LNCAP (cell line): ENCODE results near the gene ACVRL1.

Source experiments
- CTCF ChIP-seq: fragments of 450-650 bp; IDR thresholded peaks from 2 replicates; pipeline ENCODE4 v1.5.1; 2017; ENCODE audit warnings: mild to moderate bottlenecking

ACVRL1 gene

GRCh38 chr12:51938726-51939125 is 31.4 kb downstream of the ACVRL1 start:
- no peak for TF ChIP-seq CTCF

GRCh38 chr12:51941011-51941581 is 33.8 kb downstream of the ACVRL1 start:
- TF ChIP-seq CTCF = no peak

- TF ChIP-seq CTCF = no peak
Measured at GRCh38 chr12:51941604-51942003, 34.3 kb downstream of the ACVRL1 start.

GRCh38 chr12:51942056-51942455 is 34.8 kb downstream of the ACVRL1 start:
- no peak for TF ChIP-seq CTCF

- TF ChIP-seq CTCF = no peak
Measured at GRCh38 chr12:51942501-51943000, 35.2 kb downstream of the ACVRL1 start.

- TF ChIP-seq CTCF = no peak
Measured at GRCh38 chr12:51943346-51943745, 36.0 kb downstream of the ACVRL1 start.

GRCh38 chr12:51944608-51945233 is 37.4 kb downstream of the ACVRL1 start:
- TF ChIP-seq CTCF = no peak
